IPS DF 19.7 (cell line): ENCODE results near the gene ETNPPL.
"Not testable (repeated sequence)": the region's sequence is repeated elsewhere in the genome, so short reads cannot be mapped to it uniquely, and the experiment has no call there.

Source experiments
- DNase-seq: peaks from one replicate; pipeline ENCODE4 v3.0.0-alpha.2; 2013; ENCODE audit warnings: low read depth, low spot score

The ETNPPL gene

DNA sequence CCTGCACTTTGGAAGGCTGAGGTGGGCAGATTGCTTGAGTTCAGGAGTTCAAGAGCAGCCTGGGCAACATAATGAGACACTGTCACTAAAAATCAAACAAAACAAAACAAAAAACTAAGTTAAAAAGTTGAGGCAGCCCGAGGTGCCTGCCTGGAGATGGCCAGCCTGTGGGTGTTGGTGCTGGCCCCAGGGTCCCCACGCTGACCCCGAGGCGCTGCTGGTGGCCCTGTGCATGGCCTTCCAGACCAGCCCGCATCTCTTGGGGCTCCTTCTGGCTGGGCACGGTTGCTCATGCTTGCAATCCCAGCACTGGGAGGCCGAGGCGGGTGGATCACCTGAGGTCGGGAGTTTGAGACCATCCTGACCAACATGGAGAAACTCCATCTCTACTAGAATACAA, 4.4 kb downstream of the ETNPPL start:
- DNase-seq: no peak

DNA sequence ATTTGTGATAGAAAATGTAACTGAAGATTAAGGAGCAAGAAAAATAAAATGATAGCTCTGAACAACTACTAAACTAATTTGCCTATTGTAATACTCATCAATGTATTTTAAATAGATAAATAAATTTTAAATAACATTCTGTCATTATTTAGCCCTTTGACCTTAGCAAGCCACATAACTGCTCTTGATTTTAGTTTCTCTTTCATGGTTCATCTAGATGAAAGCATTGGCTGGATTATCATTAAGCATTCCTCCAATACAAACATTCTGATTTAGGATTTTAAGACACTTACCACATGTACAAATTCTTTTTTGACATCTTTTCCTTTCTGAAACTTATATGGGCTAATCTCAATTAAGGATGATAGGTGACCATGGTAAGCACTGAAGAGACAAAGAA, 8.5 kb downstream of the ETNPPL start:
- DNase-seq: no peak

DNA sequence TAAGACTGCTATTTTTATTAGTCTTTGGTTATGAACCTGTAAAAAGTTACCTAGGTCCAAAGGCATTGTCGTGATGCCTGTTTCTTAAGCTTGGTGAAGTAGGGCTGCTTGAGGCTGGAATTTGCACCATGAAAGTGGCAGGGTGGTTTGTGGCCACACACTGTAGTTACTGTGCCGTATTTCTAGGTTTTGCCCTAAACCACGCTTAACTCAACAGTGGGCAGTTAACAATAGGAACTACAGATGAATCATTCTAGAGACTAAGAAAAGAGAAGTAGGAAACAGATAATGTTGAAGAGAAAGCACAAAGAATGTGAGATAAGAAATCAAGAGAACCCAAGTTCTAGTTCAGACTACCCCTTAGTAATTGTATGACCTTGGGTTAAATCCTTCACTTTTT, 11.5 kb downstream of the ETNPPL start:
- no peak for DNase-seq

DNA sequence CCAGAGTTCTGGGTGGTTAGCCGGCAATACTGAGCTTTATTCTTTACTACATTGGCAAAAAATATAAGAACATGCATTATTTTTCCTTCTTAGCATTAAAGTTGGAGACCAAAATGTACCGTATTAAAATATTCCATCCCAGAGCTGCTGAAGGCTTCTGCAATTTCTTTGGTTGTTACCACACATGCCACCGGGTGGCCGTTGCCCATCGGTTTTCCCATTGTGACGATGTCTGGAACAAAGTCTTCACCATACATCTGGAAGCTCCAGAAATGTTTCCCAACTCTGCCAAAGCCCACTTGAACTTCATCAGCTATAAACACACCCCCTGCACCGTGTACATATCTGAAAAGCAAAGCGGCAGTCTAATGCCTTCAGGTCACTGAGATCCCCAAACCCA, 13.7 kb downstream of the ETNPPL start:
- no peak for DNase-seq

DNA sequence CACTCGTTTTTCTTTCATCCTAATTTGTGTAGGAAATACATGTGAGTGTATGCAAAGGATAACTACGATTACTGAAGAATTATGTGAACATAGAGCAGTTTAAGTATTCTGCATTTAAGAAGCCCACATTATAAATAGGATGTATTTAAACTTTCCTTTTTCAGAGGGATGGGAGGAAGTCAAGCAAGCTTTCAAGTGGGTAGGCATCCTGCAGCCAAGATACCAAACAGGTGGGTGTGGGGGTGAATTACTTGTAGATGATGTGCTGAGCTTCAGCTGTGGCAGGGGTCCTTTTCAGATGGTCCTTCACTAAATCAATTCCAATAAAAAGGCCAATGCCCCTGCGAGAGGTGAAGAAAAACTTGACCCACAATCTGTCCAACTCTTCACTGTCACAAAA, 16.3 kb downstream of the ETNPPL start:
- no peak for DNase-seq

DNA sequence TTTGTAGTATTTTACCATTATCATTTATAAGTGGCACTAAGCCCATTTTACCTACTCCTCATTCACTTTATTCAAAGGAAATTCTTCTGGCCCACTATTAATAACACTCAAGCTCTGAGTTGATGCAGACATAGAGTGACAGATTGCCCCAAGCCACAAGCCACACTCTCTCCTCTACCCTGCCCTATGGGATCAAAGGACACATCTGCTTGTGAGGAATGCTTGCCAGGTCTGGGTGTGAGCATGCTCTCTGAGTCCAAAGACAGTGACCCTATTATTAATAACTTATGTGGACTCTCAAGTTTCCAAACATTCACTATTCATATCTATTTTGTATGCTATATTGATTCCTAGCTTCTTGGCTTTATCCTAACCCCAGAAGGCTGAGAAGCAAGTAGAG, 18.5 kb downstream of the ETNPPL start:
- DNase-seq: no peak

DNA sequence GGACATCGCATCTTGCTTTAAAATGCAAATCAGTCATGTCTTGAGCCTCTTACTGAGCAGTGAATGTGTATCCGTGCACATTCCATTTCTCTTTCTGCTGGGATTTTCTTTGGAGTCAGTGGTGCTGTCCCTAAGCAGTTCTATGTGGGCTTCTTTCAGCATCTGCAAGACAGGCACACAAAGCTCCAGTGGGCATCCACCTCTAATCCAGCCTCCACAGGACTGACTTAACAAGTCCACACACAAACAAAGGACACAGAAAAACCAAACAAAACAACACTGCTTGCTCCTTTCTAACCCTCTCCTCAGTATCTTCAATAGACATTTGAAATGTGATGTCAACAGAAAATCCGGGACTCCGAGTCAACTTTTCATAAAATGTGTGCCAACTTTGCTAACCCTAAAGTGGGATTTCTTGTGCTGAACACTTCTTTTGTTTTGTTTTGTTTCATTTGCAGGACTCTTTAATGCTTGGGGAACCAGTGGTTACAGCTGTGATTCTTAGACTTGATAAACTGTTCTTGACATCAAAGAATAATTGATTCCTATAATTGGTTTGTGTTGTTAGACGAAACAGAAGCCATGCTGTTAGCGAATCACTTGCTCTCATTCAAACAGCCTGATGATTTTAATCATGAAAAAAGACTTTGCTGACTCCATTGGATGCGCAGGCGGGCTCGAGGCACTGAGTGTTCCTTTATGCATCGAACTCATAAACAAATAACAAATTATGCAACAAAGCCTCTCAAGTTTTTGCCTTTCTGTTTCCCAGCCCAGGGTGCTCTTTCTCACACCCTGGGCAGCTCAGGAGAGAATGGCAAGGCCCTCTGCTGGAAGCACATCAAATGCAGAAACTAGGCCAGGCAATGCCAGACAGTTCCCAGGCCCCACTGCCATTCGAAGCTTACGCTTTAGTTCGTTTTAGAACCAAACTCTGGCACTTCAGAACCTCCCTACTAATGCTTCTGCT, 20.1 kb downstream of the ETNPPL start:
- no peak for DNase-seq

DNA sequence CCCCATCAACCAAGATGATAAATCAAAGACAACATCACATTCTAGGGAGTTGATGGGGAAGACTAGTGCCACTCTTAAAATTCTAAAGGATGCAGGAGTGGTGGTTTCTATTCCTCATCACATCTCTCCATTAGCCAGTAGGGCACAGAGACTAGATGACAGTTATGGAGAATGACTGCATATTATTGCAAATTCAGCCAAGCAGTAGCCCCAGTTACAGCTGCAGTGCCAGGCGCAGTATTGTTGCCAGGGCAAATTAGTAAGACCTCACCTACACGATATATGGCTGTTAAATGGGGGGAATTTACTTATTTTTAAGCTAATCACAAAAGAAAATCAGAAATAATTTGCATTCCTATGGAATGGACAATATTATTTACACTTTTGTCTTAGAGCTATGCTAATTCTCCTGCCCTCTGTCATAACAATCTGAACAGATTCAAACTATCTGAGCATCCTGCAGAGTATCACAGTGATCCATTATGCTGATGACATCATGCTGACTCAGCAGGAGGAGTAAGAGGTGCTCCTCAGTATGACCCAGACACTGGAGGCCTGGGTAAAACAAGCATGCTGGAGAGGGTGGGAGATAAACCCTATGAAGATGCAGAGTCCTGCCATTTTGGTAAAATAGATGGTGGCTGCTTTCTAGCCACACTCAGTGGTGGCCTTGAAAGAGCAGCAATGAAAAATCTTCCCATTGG, 24.7 kb downstream of the ETNPPL start:
- no peak for DNase-seq

DNA sequence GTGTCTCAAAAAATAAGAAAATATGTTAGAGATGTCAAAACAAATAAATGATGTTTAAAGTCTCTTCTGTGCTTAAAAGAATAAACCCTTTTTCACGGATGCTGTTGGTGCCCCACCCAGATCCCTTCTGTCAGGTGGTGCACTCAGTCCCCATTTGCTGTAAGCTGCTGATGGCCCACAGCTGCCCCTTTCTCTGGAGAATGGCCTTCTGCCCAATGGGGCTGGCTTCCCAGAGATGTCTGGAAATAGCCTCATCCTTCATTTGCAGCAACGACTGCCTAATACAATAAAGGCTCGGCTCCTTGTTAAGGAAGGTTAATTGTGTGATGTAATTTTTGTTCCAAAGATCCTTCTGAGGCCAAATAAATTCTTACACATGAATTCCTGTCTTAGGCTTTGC, 31.8 kb downstream of the ETNPPL start:
- DNase-seq: no peak

DNA sequence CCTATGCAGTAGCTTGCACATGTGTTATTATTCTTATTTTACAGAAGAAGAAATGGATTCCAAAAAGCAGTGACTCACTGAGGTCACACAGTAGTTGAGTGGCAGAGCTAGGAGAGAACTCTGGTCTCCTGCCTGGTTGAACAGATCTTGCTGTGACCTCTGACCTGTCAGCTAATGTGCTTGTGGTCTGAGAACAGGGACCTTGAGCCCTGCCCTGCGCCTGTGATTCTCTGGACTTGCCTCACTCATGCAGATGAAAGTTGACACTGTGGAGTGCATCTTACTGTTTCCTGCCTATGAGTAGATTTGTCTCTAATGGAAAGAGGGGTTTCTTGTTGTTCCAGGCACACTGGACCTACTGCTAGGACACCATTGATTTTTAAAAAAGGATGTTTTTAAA, 32.3 kb downstream of the ETNPPL start:
- DNase-seq: no peak

DNA sequence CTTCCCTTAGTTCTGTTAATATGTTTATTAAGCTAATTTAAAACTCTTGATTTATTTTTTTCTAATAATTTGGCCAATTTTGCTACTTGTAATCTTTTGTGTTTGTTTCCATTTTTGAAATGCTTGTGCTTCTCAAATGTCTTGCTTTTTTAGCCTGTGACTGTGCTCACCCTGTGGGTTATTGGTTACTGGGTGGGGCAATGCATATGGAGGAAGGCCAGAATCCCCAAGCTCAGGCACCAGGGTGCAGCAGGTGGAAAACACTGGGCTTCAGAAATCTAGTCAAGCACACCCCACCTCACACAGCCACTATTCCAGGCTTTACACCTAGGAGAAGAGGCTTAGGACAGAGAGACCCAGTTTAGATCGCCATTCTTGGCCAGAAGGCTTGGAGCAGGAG, 33.1 kb downstream of the ETNPPL start:
- DNase-seq: no peak

DNA sequence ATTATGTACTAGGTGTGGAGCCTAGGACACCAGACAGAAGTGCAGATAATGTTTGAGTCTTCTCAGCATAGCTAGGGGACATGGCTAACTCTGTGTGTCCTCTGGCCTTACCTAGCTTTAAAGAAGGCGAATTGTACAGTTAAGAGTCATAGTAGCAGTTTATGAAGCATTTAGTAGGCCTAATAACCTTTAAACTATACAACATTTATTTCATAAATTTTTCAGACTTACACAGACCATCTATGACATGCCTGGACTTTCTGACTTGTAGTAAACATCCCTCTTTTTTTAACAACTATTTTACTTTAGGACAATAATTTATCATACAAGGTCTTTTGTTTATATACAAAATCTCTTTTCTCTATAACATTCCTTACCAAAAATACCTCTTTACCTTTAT, 37.4 kb downstream of the ETNPPL start:
- no peak for DNase-seq

DNA sequence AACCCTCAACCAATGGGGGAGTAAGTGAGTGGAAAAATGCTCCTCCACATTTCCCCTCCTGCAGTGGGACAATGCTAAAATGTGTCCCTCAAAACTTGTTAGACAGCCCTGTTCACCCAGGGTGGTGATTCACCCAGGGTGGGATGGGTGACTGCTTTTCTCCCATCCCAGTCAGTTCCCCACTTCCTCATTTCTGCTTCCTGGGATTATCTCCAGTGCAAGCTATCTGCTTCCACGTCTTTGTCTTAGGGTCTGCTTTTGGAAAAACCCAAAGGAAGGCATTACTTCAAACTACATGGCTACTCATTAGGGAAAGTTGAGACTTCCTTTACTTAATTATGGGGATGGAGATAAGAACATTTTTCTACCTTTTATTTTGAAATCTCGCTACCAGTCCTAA, 45.5 kb downstream of the ETNPPL start:
- no peak for DNase-seq

DNA sequence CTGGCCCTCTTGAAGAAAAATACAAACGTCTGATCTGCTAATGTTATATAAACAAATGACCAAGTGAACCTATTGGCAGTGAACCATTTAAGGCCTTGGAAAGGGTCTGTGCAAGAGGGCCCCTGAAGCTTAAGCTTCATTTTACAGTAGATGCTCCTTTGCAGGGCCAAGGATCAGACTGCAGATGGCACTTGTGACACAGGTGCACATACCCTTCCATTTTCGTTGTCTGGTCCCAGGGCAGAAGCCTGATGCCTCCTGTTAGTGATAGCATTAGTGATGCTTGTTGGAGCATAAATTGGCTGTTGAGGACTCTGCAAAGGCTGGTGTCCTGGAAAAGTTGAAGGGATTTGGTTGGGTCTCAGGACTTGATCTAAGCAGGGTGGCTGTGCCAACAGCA, 46.5 kb downstream of the ETNPPL start:
- DNase-seq: no peak

DNA sequence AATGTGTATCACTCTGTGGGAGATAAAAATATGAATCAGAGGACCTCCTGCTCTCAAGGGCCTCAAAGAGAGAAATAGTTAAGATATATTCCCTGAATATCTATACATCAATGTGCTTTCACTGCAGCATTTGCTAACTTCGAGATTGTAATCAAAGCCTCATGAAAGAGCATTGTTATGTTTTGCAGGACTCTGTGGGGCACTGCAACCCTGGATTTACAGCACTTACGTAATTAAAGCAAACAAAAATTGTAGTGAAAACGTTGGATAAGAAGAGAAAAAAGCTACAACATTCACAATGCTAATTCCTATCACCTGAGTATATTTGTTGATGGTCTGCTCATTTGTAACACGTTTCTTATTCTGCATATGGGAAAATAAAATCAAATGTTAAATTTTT, 48.0 kb downstream of the ETNPPL start:
- no peak for DNase-seq

DNA sequence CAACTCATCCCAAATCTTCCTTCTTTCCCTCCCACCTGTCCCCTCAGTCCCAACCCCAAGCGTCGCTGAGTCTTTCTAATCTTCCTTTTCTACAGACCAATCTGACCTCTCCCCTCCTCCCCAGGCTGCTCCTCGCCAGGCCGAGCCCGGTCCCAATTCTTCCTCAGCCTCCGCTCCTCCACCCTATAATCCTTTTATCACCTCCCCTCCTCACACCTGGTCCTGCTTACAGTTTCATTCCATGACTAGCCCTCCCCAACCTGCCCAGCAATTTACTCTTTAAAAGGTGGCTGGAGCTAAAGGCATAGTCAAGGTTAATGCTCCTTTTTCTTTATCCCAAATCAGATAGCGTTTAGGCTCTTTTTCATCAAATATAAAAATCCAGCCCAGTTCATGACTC, 52.3 kb downstream of the ETNPPL start:
- not testable (repeated sequence) for DNase-seq

DNA sequence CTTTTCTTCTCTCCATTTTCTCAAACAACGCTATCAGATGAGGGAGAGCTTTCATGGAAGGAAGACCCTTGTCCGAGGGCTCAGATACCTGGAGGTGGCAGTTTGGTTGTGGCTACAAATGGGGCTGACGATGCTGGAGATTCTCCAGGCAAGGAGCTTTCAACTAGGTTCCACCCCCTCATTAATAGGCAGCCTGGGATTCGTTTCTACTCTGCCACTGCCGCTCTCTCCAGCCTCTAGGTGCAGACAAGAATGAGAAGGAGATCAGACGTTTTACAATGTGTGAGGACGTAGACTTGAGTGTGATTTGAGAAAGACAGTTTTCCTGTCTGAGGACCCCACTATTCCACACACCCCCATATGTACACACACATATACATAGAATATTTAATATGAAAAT, 53.1 kb downstream of the ETNPPL start:
- no peak for DNase-seq

DNA sequence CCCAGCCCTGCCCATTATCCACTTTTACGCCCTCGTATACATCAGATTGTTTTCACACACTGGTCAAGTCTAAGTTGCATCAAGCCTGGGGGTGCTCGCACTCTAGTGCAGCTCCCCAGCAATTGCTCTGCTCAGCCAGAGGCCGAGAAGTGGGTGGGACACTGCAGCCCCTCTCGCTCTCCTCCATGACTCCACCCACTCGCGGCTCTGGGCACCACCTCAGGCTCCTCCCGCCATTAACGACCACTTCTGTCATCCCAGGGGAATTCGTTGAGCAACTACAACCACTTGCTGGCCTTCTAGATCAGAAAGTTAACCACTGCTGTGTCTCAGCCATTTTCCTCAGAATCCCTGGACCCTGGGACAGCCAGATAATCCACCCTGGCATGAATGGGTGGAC, 53.6 kb downstream of the ETNPPL start:
- DNase-seq: no peak

DNA sequence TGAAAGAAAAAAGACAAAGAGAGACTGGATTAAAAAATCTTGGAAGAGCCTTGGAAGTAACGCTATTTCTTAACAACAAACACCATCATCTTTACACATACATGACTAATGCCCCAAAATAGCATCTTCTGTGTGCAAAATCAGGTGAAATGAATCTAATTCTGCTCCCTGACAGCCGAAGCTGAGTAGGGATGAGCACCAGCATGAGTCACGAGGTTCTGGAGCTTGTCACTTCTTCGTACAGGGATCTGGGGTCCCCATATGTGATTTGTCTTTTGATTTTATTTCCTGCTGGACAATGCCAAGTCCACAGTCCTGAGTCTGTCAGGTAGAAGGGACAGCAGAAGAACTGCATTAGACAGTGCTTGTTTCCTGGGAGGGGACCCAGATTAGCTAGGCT, 56.6 kb downstream of the ETNPPL start:
- no peak for DNase-seq

DNA sequence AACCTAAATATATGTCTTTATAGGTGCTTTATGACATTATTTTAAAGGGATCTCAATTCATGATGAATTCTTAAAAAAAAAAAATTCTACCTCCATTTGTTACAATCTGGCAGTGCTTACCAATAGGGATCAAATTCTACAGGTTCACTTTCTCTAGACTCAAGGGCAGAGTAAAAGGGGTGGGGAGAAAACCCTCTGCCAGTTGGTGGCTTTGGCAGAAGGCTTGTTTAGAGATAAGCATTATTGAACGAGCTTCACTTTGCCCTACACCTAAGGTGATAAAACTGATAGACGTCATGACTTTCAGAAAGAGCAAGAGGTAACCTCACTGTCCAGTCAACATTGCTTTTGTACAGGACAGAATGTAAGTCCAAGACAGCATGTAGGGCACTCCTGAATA, 58.9 kb downstream of the ETNPPL start:
- no peak for DNase-seq

DNA sequence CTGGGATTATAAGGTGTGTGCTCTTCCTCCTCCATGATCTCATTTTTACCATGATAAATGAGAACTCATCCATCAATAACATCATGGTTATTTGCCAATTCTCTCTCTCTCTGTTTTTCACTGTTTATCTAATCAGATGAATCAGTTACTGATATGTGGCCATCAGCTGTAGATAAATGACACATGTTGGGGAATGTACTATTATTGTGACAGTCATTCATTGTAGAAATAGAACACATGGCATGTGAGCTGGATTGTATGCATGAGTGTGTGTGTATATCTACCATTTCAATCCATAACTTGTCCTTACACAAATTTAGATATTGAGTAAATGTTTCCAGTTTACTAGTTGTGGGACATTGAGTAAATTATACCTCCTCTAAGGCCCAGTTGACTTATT, 59.5 kb downstream of the ETNPPL start:
- no peak for DNase-seq

DNA sequence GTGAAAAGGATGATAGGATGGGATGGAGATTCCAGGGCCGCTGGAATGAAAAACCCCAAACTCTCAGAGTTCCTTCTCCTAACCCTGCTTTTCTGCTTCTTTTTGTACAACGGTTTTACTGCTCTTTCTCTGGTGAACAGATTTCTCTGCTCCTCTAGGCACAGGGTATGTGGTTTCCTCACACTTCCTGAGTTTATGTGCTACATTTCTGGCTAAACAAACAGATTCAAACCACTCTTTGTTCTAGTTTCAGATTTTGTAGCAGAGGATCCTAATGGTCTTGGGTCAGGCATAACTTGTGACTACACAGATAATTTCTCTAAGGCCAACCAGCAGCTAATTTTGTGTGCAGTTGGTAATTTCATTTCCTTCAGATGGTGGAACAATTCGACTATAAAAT, 59.9 kb downstream of the ETNPPL start:
- no peak for DNase-seq

DNA sequence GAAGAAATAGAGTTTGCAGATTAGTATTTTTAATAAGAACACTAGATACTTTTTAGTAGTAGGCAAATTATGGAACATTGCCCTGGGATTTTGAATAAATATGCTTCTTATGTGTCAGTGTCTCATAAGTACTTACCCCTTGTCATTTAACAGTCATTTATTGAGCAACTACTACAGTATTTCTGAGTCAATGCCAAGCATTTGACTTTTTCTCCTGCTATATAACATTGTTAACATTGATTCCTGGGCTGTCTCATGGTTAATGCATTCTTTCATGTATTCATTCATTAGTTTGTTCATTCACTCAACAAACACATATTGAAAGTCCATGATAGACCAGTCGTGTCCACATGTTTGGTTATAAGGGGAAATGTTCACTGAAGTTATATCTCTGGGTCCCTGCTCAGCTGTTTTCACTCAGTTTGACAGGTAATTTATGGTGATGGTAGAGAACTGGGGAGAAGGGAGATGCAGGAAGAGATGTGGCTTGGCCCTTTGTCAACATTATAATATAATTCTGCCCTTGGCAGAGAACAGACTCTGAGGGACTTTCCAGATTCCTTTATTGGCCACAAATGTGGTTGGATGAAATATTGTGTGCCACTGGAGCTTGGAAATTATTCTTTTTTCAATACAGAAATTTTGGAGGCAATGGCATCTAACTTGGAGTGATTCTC, 62.6 kb downstream of the ETNPPL start:
- DNase-seq: no peak
